Mucosa of descending colon (tissue), 3 donors: Measurements from ENCODE around the gene EWSR1. TPM values are rescaled to one million over a fixed set of nuclear protein-coding genes. Genes with fewer than 3 reads are reported as not detected.

Source experiments
- ATAC-seq: fragments of 200-7000 bp; cut with Tn5 transposase; one replicate; pipeline ENCODE4 v1.9.1; 2020; ENCODE audit warnings: mild to moderate bottlenecking, moderate library complexity
- DNase-seq, 3 donors: peaks; one replicate each; pipeline ENCODE4 v3.0.0-alpha.2; 2020
- H3K36me3 ChIP-seq: fragments of 200-600 bp; one replicate; pipeline ENCODE4 v1.8.0; 2021; ENCODE audit warnings: low read depth, mild to moderate bottlenecking
- H3K4me1 ChIP-seq: fragments of 200-600 bp; one replicate; pipeline ENCODE4 v1.8.0; 2021; ENCODE audit warnings: low read depth, mild to moderate bottlenecking
- H3K4me3 ChIP-seq: fragments of 200-600 bp; one replicate; pipeline ENCODE4 v1.8.0; 2021; ENCODE audit warnings: mild to moderate bottlenecking
- H3K9me3 ChIP-seq: fragments of 200-600 bp; one replicate; pipeline ENCODE4 v1.8.0; 2021; ENCODE audit warnings: mild to moderate bottlenecking
- CTCF ChIP-seq: fragments of 200-600 bp; IDR thresholded peaks from one replicate; pipeline ENCODE4 v1.8.0; 2022; ENCODE audit warnings: antibody characterized with exemption, mild to moderate bottlenecking
- intact Hi-C, 2 donors: fragments of 100-400 bp; cut with DNase I in 1 of 2; cut with micrococcal nuclease in 1 of 2; formaldehyde crosslinking; loops; one replicate each; pipeline versions ENCODE4 v1.11.0 to v1.11.1; 2022; cut with DNase I, micrococcal nuclease
- microRNA-seq: library from miRNA; unstranded; fragments of <30 nt; microRNA quantifications from one replicate; pipeline ENCODE4, GENCODE V29; 2019
- total RNA-seq, 3 donors: library from RNA; stranded (reverse); fragmentation: NEBNext Ultra II Directional in 2 of 3; extraction: Animal tissue kit (Norgen Biotek cat#: 25700) in 2 of 3; gene quantifications; one replicate each; pipeline versions ENCODE4 v1.2.1 to v1.2.4, GENCODE V29; 2021 to 2023
- donor health status: DM: no; HTN: no; CAD: no; lungs with moderate emphysema.
- donor health status: DM: no; HTN: no; CAD: no.
- donor health status: DM: no; HTN: yes; CAD: no.

The EWSR1 gene
- total RNA-seq, 3 donors from 2014 or later = 176 to 227 (median 179) TPM

GRCh38 chr22:29348956-29349355, 80.9 kb downstream of the EWSR1 start:
- no peak for TF ChIP-seq CTCF
- no peaks in the 10 kb centered on the region for H3K9me3 ChIP-seq
- H3K4me1 ChIP-seq = no peaks in the 10 kb centered on the region
- intact Hi-C loops = no loop called here
- DNase-seq (no peak), ATAC-seq (no peak)
- H3K4me3 ChIP-seq = no peak overlapping the region
- H3K36me3 ChIP-seq = peaks cover 8% of the 10 kb centered on the region

Small RNA genes lying within 50 kb of the gene (microRNA-seq; reads per million reads assigned to microRNA genes)
- 32.8 reads per million, percentile 48 among the genes with 10 or more reads in this experiment for gene MIR3653

Other genes with a start within 250 kb of the EWSR1 start
- gene C22orf31, start 206.4 kb upstream of the EWSR1 start, total RNA-seq = under 1 TPM in 1 of 3 donors, not detected in 2; 0.41 TPM
- 10 to 100 TPM; 18.3 to 35.1 (median 28.6) TPM for gene KREMEN1, start 195.2 kb upstream of the EWSR1 start, total RNA-seq
- 1 to 10 TPM; 1.6 to 4.3 (median 3.0) TPM for gene EMID1, start 62.4 kb upstream of the EWSR1 start, total RNA-seq
- 10 to 100 TPM; 13.3 to 26.1 (median 19.1) TPM for gene RHBDD3, start 287 bp upstream of the EWSR1 start, total RNA-seq
- gene GAS2L1, start 38.4 kb downstream of the EWSR1 start, total RNA-seq = 10 to 100 TPM; 19.7 to 34.7 (median 24.7) TPM
- gene RASL10A, start 47.4 kb downstream of the EWSR1 start, total RNA-seq = 1 to 10 TPM; 1.1 to 2.3 (median 1.4) TPM
- 100 to 1,000 TPM in 1 of 3 donors, 10 to 100 TPM in 2; 74.4 to 105 (median 88.8) TPM for gene AP1B1, start 120.3 kb downstream of the EWSR1 start, total RNA-seq
- gene RFPL1, start 170.3 kb downstream of the EWSR1 start, total RNA-seq = not detected
- 1 to 10 TPM in 1 of 3 donors, under 1 TPM in 2; 0.19 to 2.3 (median 0.23) TPM for gene NEFH, start 211.9 kb downstream of the EWSR1 start, total RNA-seq